Activated CD4-positive, alpha-beta T cell treated with anti-CD3 and anti-CD28 coated beads, Interleukin-2, amount 10 ng/mL, durations not matched to agents 7 days and 5 days (primary cell): ENCODE data around the gene SNTG2. TPM values are rescaled to one million over a fixed set of nuclear protein-coding genes. Genes with fewer than 3 reads are reported as not detected.

Experiments
- CTCF ChIA-PET: fragments of 350-600 bp; sonication (Branson Sonifier 250); formaldehyde crosslinking; loops from one replicate; lab custom pipeline; 2021; ENCODE audit warnings: antibody characterized with exemption; lab: Charles Lee
- POLR2A ChIA-PET: fragments of 350-600 bp; sonication (Branson Sonifier 250); formaldehyde crosslinking; loops from one replicate; lab custom pipeline; 2021; ENCODE audit warnings: antibody characterized with exemption; lab: Charles Lee
- DNase-seq: peaks from one replicate; pipeline ENCODE4 v3.0.0-alpha.2; 2020
- H3K27ac Mint-ChIP-seq: one replicate; pipeline ENCODE4 v1.8.0; 2021; ENCODE audit warnings: mild to moderate bottlenecking, moderate library complexity, mixed read lengths
- H3K27me3 Mint-ChIP-seq: one replicate; pipeline ENCODE4 v1.8.0; 2021; ENCODE audit warnings: mixed read lengths
- H3K36me3 Mint-ChIP-seq: one replicate; pipeline ENCODE4 v1.8.0; 2021; ENCODE audit warnings: low read depth, mixed read lengths
- H3K4me1 Mint-ChIP-seq: one replicate; pipeline ENCODE4 v1.8.0; 2021; ENCODE audit warnings: mixed read lengths
- H3K4me3 Mint-ChIP-seq: one replicate; pipeline ENCODE4 v1.8.0; 2021; ENCODE audit warnings: mild to moderate bottlenecking, moderate library complexity, mixed read lengths
- H3K9me3 Mint-ChIP-seq: one replicate; pipeline ENCODE4 v1.8.0; 2021; ENCODE audit warnings: mixed read lengths
- total RNA-seq, 2 experiments: library from RNA; stranded (reverse); gene quantifications; one replicate each; pipeline ENCODE4 v1.2.3, GENCODE V29; 2021

SNTG2 gene
- total RNA-seq, 2 experiments from 2014 or later = not detected

DNA sequence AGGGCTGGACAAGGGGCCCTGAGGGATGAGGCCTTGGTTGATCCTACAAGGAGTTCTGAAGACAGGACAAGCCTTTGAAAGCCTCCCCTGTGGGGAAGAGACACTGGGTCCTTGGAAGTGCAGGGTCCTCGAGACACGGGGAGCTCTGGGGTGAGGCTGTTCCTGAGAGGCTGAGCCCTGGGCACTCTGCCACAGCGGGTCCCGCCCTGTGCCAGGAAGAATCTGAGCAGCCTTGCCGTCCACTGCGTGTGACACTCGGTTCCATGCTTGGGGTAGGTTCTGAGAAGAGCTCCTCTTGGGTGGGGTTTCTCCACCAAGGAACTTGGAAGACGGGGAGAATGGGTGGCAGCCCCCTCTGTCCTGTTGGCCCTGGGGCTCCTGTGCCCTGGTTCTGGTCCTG lies 13.9 kb downstream of the SNTG2 start:
- Mint-ChIP-seq H3K9me3 (peaks cover 3% of the 10 kb centered on the region), H3K27ac (no peak overlapping the region), H3K36me3 (no peaks in the 10 kb centered on the region), H3K4me3 (no peak overlapping the region), H3K4me1 (no peaks in the 10 kb centered on the region), H3K27me3 (peaks cover 16% of the 10 kb centered on the region)
- POLR2A ChIA-PET = no interaction called here
- CTCF ChIA-PET = no interaction called here
- no peak for DNase-seq

DNA sequence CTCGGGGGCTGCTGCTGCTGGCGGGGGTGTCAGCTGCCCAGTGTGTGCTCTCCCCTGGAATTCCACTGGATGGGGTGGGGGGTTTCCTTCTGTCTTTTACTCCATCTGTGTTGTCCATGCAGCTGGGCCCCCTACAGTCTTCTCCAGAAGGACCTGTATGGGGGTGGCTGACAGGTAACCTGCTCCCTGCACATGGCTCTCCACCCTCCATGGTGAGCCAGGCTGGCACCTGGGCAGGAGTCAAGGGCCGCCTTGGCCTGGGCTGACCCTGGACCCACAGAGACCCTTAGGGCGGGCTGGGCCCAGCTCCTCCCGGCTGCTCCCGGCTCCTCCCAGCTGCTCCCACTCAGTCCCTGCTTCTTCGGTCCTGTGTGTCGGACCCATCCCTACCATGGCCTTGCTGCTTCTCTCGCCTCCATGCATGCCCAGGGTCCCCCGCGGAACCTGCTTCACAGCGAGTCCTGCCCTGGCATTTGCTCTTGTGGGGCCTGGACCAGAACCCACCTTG lies 15.0 kb downstream of the SNTG2 start:
- H3K27ac Mint-ChIP-seq = no peak overlapping the region
- H3K9me3 Mint-ChIP-seq = peaks cover 3% of the 10 kb centered on the region
- CTCF ChIA-PET = no interaction called here
- no peak for DNase-seq
- no peaks in the 10 kb centered on the region for H3K36me3 Mint-ChIP-seq
- POLR2A ChIA-PET = no interaction called here
- no peak overlapping the region for H3K4me3 Mint-ChIP-seq
- H3K4me1 Mint-ChIP-seq = no peaks in the 10 kb centered on the region
- H3K27me3 Mint-ChIP-seq = peaks cover 16% of the 10 kb centered on the region

DNA sequence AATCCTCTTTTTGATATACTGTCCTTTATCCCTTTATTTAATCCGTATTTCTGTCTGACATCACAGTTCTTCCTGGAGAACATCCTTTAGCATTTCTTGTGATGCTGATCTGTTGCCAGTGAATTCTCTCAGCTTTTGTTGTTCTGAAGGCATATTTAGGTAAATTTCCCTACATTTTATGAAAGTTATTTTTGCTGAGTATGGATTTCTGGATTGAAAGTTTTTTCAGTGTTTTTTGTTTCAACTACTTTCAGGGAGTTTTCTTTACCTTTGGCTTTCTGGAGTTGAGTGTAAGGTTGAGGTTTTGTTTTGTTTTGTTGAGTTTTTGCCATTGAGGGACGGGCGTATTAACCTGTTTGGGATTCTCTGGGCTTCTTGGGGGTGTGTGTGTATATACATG lies 22.5 kb downstream of the SNTG2 start:
- Mint-ChIP-seq H3K4me1 (peaks cover 22% of the 10 kb centered on the region), H3K9me3 (peaks cover 7% of the 10 kb centered on the region), H3K27ac (no peak overlapping the region), H3K36me3 (peaks cover 3% of the 10 kb centered on the region), H3K27me3 (peaks cover 23% of the 10 kb centered on the region), H3K4me3 (no peak overlapping the region)
- ChIA-PET CTCF (no interaction called here), POLR2A (no interaction called here)
- no peak for DNase-seq

DNA sequence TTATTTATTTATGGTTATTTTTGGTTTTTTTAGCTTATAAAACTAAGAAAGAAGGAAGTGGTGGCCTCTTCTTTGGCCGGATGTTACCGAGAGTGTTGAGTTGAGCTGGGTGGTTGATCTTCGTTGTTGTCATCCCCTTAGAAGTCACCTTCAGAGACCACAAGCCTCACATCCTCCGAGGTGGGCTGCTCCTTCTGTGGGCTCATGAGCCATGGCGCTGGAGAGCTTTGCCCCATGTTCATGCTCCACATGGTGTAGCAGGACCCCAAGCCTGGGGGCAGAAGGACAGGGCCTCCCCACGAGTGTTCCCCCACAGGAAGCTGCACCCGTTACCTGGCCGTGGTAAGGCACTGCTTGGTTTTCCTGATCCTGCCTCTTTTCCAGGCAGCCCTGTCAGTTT lies 23.4 kb downstream of the SNTG2 start:
- peaks cover 3% of the 10 kb centered on the region for H3K36me3 Mint-ChIP-seq
- H3K4me3 Mint-ChIP-seq = peak overlapping the region; percentile 19
- peaks cover 22% of the 10 kb centered on the region for H3K4me1 Mint-ChIP-seq
- H3K27ac Mint-ChIP-seq = peak overlapping the region; percentile 84
- peaks cover 6% of the 10 kb centered on the region for H3K9me3 Mint-ChIP-seq
- ChIA-PET POLR2A (no interaction called here), CTCF (interaction anchor here (1.2 kb wide), 1 partner anchor 10 kb away, joined by 4 read pairs; no protein-coding TSS in a partner anchor)
- peak; percentile 49 for DNase-seq
- H3K27me3 Mint-ChIP-seq = peaks cover 15% of the 10 kb centered on the region

DNA sequence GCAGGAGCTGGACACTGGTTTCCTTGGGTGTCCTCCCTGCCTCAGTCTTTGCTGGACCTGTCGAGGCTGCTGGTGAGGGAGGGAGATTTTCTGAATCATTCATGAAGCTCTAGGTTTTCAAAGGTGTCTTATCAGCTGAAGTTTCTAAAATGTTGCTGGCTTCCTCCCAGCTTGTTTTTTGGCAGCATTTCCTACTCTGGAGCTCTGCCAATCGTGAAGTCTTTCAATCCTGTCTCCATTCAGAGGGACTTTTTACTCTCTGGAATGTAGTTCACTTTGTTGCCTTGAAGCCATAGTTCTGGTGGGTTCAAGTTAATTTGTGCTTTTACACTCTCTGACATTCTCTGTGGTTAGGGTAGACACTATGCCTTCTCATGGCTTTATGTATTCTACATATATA lies 23.9 kb downstream of the SNTG2 start:
- POLR2A ChIA-PET = no interaction called here
- Mint-ChIP-seq H3K9me3 (peaks cover 5% of the 10 kb centered on the region), H3K27me3 (peaks cover 14% of the 10 kb centered on the region), H3K4me1 (peaks cover 22% of the 10 kb centered on the region), H3K27ac (peak overlapping the region; percentile 84), H3K4me3 (peak overlapping the region; percentile 19), H3K36me3 (peaks cover 3% of the 10 kb centered on the region)
- DNase-seq = no peak
- CTCF ChIA-PET = interaction anchor here (1.2 kb wide), 1 partner anchor 10 kb away, joined by 4 read pairs; no protein-coding TSS in a partner anchor

DNA sequence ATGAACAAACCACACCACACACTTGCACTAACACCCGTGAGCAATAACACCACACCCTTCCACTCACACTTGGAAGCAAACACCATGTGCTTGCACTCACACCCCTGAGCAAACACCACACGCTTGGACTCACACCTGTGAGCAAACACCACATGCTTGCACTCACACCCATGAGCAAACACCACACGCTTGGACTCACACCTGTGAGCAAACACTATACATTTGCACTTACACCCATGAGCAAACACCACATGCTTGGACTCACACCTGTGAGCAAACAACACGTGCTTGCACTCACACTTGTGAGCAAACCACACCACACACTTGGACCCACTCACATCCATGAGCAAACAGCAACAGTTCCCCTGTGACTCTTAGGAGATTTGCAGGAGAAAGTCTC lies 24.4 kb downstream of the SNTG2 start:
- ChIA-PET POLR2A (no interaction called here), CTCF (no interaction called here)
- Mint-ChIP-seq H3K9me3 (peaks cover 5% of the 10 kb centered on the region), H3K4me1 (peaks cover 22% of the 10 kb centered on the region), H3K27me3 (peaks cover 14% of the 10 kb centered on the region), H3K36me3 (peaks cover 3% of the 10 kb centered on the region), H3K4me3 (no peak overlapping the region), H3K27ac (no peak overlapping the region)
- DNase-seq = no peak

DNA sequence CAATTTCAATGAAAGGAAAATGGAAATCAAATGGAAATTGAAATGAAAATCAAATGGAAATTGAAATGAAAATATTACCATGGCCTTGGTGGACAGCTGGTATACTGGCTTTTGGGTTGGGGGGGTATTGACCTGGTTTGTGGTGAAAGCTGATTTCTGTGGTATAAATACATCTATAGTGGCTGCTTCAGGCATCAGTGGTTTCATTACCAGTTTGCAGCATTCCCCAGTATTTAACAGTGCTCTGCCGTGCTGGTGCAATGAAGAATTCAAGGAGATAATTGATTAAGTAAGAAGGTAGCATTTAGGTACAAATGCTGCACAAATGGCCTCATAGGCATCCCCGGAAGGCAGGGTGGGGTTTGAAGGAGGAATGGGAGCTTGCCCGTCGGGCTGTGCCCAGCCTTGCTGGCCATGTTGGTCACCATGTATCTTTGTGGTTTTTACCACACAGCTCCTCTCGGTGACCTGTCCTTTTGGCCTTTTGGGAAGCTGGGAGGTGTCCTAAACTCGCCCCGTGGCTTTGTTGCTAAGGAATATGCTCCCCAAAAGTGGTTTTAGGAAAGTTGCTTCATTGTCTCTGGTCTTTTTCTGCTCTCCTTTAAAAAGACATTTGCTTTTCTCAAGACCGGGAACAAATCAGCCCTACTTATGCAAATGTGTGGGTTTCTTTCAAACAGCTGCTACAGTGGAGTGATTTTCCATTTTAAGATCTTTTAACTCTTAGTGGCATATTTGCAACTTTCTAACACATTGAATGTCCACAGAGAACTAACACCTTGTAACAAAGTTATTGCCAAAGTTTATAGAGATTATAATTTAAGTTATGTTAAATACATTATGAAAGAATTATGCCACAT lies 28.6 kb downstream of the SNTG2 start:
- no peaks in the 10 kb centered on the region for H3K9me3 Mint-ChIP-seq
- H3K4me1 Mint-ChIP-seq = peaks cover 10% of the 10 kb centered on the region
- H3K27me3 Mint-ChIP-seq = no peaks in the 10 kb centered on the region
- H3K4me3 Mint-ChIP-seq = no peak overlapping the region
- ChIA-PET CTCF (interaction anchor here (1.2 kb wide), 1 partner anchor 80 kb away, joined by 3 read pairs; no protein-coding TSS in a partner anchor), POLR2A (interaction anchor here (0.6 kb wide), 1 partner anchor 19 kb away, joined by 3 read pairs; no protein-coding TSS in a partner anchor)
- H3K36me3 Mint-ChIP-seq = no peaks in the 10 kb centered on the region
- no peak overlapping the region for H3K27ac Mint-ChIP-seq
- DNase-seq = no peak

DNA sequence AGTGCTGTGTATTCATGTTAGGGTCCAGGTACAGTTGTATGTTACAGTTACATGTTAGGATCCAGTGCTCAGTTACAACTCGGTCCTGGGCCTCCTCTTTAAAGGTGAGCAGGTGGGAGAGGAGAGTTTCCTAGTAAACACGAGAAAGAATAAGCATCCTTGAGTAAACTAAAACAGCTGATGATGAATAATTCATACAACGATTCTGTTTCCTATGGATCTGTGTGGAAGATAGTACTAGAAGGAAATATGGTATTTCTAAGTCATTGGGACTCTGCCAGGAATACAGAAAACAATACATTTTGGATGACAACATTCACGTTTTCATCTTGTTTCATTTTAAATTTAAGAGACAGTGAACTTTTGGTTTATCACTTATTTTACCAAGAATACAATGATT lies 29.5 kb downstream of the SNTG2 start:
- Mint-ChIP-seq H3K9me3 (no peaks in the 10 kb centered on the region), H3K36me3 (no peaks in the 10 kb centered on the region), H3K4me1 (peaks cover 8% of the 10 kb centered on the region), H3K4me3 (no peak overlapping the region), H3K27ac (no peak overlapping the region), H3K27me3 (no peaks in the 10 kb centered on the region)
- ChIA-PET POLR2A (interaction anchor here (0.6 kb wide), 1 partner anchor 19 kb away, joined by 3 read pairs; no protein-coding TSS in a partner anchor), CTCF (no interaction called here)
- DNase-seq = no peak

DNA sequence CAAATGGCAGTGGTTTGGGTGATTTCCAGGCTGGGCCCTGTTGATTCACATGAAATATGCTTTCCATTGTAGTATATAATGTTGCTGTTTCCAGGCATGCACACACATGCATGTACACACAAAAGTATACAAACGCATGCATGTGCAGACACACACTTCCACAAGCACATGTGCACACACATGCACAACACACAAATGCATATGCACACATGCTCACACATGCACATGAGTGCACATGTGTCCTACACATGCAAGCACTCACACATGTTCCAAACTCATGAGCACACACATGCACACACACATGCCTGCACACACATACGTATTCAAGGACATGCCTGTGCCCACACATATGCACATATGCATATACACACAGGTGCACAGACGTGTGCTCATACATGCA lies 30.6 kb downstream of the SNTG2 start:
- Mint-ChIP-seq H3K27ac (no peak overlapping the region), H3K27me3 (no peaks in the 10 kb centered on the region), H3K4me3 (no peak overlapping the region), H3K4me1 (peaks cover 6% of the 10 kb centered on the region), H3K36me3 (no peaks in the 10 kb centered on the region), H3K9me3 (no peaks in the 10 kb centered on the region)
- no peak for DNase-seq
- CTCF ChIA-PET = no interaction called here
- POLR2A ChIA-PET = no interaction called here

DNA sequence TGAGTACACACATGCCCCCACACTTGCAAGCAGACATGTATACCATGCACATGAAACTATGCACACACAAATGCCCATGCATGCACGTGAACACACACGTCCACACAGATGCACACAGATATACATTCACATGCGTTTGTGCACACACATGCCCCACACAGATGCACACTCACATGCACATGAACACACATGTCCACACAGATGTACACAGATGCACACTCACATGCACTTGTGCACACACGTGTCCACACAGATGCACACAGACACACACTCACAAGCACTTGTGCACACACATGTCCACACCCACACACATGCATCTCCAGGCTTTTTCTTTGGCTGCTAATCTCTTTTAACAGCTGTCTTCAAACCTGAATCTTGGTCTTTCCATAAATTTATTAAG lies 31.1 kb downstream of the SNTG2 start:
- CTCF ChIA-PET = no interaction called here
- H3K27ac Mint-ChIP-seq = no peak overlapping the region
- no peak for DNase-seq
- no peak overlapping the region for H3K4me3 Mint-ChIP-seq
- POLR2A ChIA-PET = no interaction called here
- no peaks in the 10 kb centered on the region for H3K9me3 Mint-ChIP-seq
- H3K27me3 Mint-ChIP-seq = no peaks in the 10 kb centered on the region
- no peaks in the 10 kb centered on the region for H3K36me3 Mint-ChIP-seq
- peaks cover 6% of the 10 kb centered on the region for H3K4me1 Mint-ChIP-seq

DNA sequence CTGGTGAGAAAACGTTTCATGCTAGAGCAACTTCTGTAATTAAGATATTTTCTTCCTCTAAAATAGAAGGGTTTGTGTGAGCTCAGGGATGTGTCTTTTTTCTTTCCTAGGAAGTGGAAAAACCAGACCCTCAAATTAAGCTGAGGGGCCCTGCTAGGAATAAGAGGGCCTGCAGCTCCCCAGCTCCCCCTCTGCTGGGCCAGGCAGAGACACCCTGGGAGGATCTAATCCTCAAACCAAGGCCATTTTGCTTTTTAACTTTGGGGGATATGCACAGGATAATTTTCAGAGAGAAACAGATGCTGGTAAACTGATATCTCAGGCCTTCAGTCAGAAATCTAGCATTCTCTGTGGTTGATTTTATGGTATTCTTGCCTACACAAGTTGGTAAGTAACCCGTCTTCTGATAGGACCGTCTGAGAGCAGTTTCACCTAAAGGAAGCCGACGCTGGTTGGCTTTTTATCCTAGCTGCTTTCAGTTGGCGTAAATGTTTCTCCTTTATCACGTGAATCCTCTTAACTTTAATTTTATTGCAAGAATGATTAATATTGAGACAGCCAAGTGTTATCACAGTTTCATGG lies 34.8 kb downstream of the SNTG2 start:
- POLR2A ChIA-PET = no interaction called here
- no peak for DNase-seq
- no peaks in the 10 kb centered on the region for H3K9me3 Mint-ChIP-seq
- no peaks in the 10 kb centered on the region for H3K36me3 Mint-ChIP-seq
- peaks cover 6% of the 10 kb centered on the region for H3K4me1 Mint-ChIP-seq
- no peaks in the 10 kb centered on the region for H3K27me3 Mint-ChIP-seq
- H3K27ac Mint-ChIP-seq = no peak overlapping the region
- CTCF ChIA-PET = interaction anchor here (0.6 kb wide), 2 partner anchors 66 to 106 kb away, joined by 3 read pairs; no protein-coding TSS in a partner anchor
- H3K4me3 Mint-ChIP-seq = no peak overlapping the region

DNA sequence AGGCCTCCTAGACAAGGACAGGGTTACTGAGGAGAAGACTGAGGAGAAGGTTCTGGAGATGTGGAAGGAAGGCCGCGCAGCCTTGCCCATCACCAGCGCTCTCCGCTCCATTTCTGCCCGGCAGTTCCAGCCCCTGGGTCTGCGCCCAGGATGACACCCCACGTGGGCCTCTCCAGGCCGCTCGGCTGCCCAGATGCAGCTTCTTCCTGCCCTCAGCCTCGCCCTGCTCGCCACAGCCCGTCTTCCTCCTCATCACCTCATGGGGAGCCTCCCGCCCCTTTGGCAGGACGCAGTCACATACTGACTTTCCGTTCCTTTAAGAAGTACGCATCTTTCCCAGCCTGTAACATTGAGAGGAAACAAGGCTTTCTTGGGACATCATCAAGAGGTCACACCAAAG lies 37.1 kb downstream of the SNTG2 start:
- H3K36me3 Mint-ChIP-seq = no peaks in the 10 kb centered on the region
- no peaks in the 10 kb centered on the region for H3K9me3 Mint-ChIP-seq
- DNase-seq = no peak
- H3K4me3 Mint-ChIP-seq = no peak overlapping the region
- H3K4me1 Mint-ChIP-seq = peaks cover 6% of the 10 kb centered on the region
- CTCF ChIA-PET = no interaction called here
- POLR2A ChIA-PET = no interaction called here
- H3K27me3 Mint-ChIP-seq = peaks cover 2% of the 10 kb centered on the region
- H3K27ac Mint-ChIP-seq = no peak overlapping the region

DNA sequence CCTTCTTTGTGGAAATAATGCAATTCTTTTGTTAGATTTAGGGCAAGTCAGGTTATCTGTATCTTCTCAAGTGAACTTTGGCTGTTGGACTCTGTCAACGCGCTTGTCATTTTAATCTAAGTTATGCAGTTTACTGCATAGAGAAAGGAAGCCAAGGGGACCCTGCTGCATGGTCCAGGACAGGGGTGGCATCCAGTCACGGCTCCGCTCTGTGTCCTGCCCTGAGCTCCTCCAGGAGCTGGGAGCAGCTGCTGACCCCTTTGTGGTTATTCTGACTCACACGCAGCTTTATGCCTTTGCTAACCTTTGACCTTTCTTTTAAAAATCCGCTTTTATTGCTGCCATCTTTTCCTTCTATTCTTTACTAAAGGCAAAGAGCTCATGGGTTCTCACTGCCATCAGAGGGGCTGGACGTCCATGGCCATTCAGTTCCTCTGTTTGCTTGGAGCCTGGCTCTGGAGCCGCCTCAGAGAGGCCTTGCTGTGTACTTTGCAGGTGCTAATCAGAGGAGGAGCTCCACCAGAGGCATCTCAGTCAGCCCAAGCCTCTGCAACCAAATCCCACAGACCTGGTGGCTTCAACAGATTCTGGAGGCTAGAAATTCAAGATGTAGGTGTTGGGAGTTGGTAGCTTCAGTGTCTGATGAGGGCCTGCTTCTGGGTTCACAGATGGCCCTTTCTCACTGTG lies 39.3 kb downstream of the SNTG2 start:
- POLR2A ChIA-PET = no interaction called here

More for the DNA sequence above, 39.3 kb downstream of the SNTG2 start:
- H3K27ac Mint-ChIP-seq = no peak overlapping the region
- CTCF ChIA-PET = no interaction called here
- H3K27me3 Mint-ChIP-seq = peaks cover 3% of the 10 kb centered on the region
- no peak for DNase-seq
- H3K4me3 Mint-ChIP-seq = no peak overlapping the region
- no peaks in the 10 kb centered on the region for H3K36me3 Mint-ChIP-seq
- H3K9me3 Mint-ChIP-seq = no peaks in the 10 kb centered on the region
- peaks cover 3% of the 10 kb centered on the region for H3K4me1 Mint-ChIP-seq
